Amniotic stem cell (primary cell): Measurements from ENCODE around the gene CBFA2T3.

Source experiments
- DNase-seq: peaks from one replicate; lab custom pipeline; 2025; lab: John Stamatoyannopoulos, UW

The CBFA2T3 gene

DNA sequence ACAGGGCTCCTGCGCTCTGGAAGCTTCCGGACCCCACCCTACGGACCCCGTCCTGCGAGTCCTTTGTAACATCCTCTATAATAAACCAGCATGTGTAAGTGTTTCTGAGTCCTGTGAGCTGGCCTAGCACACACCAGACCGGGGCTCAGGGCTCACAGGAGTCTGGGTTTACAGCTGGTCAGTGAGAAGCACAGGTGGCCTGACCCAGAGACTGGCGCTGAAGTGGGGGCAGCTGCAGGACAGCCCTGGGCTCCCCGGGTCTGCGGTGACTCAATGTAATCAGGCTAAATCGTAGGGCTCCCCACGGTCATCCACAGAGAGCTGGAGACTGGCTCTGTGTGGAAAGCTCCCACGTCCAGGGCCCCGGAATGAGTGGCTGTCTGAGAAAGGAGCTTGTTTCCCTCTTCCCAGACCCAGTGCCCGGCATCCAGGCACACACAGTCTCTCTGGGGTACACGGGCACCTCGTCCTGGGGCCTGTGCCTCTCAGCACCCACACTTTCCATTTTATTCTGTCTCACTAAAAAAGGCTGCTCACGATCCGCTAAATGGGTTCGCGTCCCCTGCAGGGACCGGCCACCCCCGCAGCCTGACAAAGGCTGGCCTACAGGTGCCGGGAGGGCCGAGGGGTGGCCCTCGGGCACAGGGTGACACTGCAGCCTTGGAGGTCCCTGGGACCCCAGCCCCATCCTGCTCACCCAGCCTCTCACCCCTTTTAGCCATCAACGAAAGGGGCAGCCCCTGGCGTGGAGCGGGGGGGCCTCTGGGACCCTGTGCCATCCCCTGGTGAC lies 18.9 kb upstream of the CBFA2T3 start:
- DNase-seq = no peak

DNA sequence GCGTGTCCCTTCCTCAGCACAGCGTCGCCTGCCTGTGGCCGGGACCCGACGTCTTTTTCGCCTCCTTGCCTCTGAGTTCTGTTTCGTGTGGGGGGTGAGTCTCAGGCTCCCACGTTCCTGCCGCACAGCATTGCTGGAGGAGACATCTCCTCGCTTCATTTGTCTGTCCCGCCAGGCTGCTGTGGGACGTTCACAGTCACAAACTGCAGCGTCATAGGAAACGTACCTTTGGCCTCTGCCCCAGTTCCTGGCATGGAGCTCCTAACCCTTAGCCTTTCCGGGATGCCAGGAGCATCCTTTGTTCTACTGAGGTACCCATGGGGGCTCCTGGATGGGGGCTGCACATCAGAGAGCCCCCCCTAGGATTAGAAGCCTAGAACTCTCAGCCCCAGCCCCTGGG lies 18.2 kb upstream of the CBFA2T3 start:
- DNase-seq = no peak

- DNase-seq = no peak
Observed at GRCh38 chr16:88994695-88995094, 17.7 kb upstream of the CBFA2T3 start.

GRCh38 chr16:88993946-88994600 lies 17.1 kb upstream of the CBFA2T3 start:
- DNase-seq = no peak

- DNase-seq = no peak
Observed at GRCh38 chr16:88993166-88993761, 16.3 kb upstream of the CBFA2T3 start.

DNA sequence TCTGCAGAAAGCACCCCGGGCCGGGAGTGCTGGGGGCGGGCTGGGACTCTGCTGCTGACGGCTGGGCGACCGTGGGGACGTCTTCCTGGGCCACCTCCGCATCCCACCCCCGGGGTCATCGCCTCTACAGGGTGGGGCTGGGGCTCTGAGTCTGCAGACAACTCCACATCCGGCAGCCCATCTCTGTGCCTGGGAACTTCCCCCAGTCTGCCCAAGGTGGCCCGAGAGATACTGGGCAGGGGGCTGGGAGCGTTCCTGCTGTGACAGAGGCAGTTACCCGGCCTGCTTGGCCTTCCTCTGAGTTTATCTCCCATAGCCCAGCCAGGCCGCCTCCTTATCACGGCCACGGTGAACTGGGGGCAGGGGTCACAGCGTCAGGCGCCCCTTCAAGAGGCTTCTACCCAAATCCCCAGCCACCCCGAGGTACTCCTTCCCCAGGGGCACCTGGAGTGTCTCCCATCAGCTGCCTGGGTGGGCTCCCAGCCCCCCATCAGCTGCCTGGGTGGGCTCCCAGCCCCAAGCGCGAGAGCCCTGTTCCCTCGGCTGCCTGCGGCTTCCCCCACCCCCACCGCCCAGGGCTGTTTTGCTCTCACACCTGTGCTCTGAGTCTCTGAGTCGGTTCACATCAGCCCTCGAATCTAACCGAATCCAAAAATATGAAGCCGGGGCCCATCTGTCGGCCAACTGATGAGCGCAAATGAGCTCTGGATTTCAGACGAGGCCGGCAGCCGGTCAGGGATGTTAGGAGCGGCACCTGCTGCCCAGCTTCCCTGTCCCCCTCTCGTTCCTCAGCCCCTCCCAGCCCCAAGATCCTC lies 15.6 kb upstream of the CBFA2T3 start:
- DNase-seq = no peak

DNA sequence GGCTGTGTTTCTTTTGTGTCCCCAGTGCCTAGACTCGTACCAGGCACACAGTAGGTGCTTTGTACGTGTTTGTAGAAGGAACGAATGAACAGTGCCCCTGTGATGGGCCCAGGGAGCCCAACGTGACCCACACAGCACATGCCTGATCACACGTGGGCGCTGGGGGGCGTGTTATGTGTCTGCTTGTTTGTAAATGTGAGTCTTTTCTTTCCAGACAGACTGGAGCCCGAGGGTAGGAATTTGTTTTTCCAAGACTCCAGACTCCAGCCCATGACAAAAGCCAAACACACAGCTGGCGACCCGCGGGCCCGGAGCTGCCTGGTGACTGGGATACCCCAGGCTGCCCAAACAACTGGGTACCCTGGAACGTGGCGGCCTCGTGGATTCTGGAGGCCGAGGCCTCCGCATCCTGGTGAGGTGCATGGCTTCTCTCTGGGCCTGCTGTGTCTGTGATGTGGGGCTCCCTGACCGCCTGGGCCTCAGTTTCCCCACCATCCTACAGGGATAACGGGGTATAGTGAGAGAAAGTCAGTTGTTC lies 14.9 kb upstream of the CBFA2T3 start:
- DNase-seq = no peak

- no peak for DNase-seq
Observed at GRCh38 chr16:88989852-88990547, 13.0 kb upstream of the CBFA2T3 start.

- no peak for DNase-seq
Observed at GRCh38 chr16:88988980-88989811, 12.2 kb upstream of the CBFA2T3 start.

DNA sequence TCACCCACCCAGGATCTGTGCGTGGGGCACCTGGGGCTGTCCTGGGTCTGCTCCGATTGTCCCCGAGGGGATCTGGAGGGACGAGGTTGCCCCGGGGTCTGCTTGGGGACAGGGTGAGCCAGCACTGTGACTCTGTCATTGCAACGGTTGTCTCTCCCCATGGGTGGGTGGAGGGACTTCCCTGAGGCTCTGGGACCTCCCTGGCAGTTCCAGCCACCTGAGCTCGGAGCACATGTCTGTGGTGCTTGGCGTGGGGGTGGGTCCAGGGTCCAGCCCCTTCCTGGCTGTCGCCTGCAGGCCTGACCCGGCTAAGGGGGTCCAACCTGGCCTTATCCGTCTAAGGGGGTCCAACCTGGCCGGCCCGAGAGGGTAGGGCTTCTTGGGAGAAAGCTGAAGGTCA lies 8.5 kb upstream of the CBFA2T3 start:
- DNase-seq = no peak

DNA sequence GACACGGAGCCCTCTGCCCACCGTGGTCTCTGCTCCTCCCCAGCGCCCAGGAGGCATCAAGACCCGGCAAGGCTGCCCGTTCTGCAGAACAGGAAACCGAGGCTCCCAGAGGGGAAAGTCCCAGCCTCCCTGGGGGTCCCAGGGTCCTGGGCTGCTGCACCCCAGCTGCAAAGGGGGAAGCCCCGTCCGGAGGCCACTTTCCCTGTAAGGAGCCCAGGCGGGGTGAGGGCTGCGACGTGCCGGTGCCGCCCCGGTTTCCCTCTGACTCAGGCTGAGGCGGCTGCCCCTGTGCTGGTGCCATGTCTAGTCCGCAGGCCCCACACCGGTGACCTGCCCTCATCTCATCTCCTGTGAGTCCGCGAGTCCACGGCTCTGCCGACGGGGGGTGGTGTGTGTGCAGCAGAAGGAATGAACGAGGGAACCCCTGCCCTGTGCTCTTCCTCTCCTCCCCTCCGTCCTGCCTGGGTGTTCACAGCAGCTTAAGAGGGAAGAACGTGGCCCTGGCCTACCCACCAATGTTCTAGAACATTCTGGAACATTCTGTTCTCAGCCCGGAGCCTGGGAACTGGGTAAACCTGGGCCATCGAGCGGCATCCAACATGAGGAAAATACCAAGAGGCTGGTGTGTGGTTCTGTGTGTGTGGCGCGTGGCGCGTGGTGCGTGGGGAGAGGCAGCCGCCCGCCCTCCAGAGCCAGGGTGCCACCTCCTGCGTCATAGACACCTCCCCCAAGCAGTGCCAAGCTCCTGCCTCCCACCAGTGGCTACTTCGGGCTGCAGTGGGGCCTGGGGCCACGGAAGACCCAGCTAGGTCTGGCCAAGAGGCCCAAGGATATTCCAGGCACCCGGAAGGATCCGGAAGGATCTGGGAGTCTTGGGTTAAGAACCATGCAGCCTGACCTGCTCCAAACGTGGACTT lies 7.0 kb upstream of the CBFA2T3 start:
- DNase-seq = no peak

- no peak for DNase-seq
Observed at GRCh38 chr16:88983165-88983564, 6.2 kb upstream of the CBFA2T3 start.

DNA sequence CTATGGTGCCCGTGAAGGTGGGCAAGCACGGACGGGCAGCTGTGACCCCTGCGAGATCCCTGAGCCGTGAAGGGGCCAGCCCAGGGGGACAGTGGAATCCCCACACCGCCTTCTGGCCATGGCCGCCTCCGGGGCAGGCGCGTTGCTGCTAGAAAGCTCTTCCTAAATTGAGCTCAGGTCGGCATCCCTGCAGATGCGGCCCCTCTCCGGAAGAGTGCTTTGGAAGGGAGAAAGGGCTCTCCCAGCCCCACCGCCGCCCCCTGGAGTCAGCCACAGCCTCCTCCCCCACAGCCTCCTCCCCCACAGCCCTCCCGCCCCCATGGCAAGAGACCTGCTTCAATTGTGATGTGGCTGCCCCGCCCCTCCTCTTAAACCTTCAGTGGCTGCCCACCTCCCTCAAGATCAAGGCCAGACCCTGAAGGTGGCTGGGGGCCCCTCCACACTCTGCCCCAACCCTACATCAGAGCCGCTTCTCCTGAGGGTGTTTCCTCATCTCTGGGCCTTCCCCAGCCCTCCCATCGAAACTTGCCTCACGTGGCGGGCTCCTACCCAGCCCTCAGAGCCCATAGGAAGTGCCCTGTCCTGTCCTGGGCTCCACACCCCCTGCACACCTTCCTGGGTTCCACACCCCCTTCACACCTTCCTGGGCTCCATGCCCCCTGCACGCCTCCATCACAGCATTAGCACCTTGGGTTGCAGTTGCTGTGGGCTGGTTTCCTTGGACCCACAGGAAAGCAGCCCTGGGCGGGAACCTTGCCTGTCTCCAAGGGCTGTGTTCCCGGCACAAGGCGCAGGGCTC lies 5.5 kb upstream of the CBFA2T3 start:
- DNase-seq = no peak

GRCh38 chr16:88979353-88980015 lies 2.5 kb upstream of the CBFA2T3 start:
- no peak for DNase-seq

GRCh38 chr16:88978608-88979346 lies 1.8 kb upstream of the CBFA2T3 start:
- no peak for DNase-seq

DNA sequence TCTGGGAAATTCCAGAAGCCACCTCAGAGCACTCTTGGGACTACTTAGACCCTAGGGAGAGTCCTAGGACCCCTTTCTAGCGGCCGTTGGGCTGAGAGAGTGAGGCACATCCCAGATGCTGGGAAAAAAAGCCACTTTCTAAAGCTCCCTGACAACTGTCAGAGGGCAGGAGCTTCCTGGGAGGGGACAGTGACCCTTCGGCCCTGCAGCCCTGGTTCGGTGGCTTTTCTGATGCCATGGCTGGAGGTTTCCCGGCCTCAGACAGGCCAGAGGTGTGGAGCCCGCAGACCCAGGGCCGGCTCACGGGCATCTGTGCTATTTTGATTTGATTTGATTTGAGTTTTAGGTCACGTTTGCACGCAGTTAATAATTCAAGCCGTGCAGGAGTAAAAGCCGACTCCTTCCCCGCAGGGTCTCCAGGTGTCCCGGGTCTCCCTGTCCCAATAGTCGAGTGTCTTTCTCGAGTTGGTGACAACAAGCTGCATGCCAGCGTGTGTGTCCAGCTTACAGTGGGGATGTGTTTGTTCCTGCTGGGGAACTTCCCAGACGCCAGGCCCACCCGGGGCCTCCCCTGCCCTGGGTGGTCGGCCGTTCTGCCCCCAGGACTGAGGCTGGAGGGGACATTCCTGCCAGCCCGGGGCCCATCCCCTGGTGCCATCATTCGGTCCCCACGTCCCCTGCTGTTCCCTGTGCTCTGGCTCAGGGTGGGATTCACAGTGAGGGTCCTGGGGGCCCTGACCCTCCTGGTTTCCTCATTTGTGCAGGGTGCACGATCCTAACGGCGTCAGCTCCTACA lies 1.0 kb upstream of the CBFA2T3 start:
- no peak for DNase-seq
